COLO829 (cell line): ENCODE measurements around the gene KIF16B.
"Not testable (repeated sequence)": the region's sequence is repeated elsewhere in the genome, so short reads cannot be mapped to it uniquely, and the experiment has no call there.

Experiments used
- DNase-seq: peaks from one replicate; pipeline ENCODE4 v3.0.0; 2012; ENCODE audit warnings: low spot score

KIF16B gene

GRCh38 chr20:16595376-16595775 lies 22.1 kb upstream of the KIF16B start:
- DNase-seq = no peak

GRCh38 chr20:16590041-16590633 lies 16.9 kb upstream of the KIF16B start:
- no peak for DNase-seq

- DNase-seq = no peak
These were observed 16.4 kb upstream of the KIF16B start for GRCh38 chr20:16589623-16590022.

DNA sequence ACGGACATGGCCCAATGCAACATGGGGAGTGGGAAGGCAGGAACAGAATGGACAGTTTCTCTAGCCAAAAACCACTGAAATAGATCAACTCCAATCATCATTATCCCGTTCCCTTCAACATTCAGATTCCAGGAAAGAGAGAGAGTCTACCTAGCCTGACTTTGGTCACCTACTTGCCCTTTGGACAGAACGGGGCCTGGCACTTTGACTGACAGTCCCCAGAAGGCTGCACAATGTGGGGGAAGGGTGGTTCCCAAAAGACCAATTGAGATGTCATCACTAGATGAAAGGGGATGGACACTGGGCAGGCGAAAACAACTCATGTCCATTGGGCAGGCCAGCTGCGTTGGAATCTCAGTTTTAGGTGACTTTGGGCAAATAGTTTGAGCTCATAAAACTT lies 15.0 kb upstream of the KIF16B start:
- DNase-seq = no peak

- no peak for DNase-seq
These were observed 13.8 kb upstream of the KIF16B start for GRCh38 chr20:16587066-16587465.

GRCh38 chr20:16583474-16583873 lies 10.2 kb upstream of the KIF16B start:
- DNase-seq = no peak

DNA sequence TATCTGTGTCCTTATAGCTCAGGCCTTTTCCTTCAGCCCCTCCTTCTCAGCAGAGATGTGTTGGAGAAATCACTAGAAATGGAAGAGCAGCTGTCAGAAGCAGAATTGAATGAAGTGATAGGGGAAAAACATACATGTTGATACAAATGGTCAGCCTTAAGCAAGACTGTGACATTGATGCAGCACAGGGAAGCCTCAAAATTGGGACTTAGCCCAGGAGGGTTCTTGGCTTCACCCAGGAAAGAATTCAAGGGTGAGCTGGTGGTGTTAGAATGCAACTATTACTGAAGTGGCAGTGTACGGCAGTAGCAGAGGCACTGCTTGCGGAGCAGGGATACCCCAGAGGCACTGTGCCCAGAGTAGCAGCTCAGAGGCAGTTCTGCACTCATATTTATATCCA lies 8.0 kb upstream of the KIF16B start:
- DNase-seq = no peak

GRCh38 chr20:16580620-16581019 lies 7.4 kb upstream of the KIF16B start:
- no peak for DNase-seq

- peak; percentile 35 for DNase-seq
These were observed 6.9 kb upstream of the KIF16B start for GRCh38 chr20:16580147-16580546.

DNA sequence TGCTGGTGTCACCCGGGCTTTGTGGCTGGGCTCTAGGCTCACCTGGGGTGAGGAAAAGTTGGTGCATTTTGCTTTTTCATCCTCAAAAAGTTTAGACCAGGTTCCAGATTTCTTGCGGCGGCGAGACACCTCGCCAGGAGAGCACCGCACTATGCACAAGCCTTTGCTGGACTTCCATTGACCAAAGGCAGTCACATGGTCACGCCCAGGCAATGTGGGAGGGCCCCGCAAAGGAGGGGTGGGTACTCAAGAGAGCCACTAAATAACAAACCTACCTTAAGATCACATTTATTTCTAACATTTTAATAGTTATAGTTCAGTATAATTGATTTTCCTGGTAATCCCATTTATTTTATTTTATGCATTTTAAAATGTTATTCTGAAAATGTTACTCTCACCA lies 3.0 kb upstream of the KIF16B start:
- no peak for DNase-seq

- no peak for DNase-seq
These were observed 2.3 kb upstream of the KIF16B start for GRCh38 chr20:16575390-16576140.

- peak; percentile 99 for DNase-seq
These were observed 1.6 kb upstream of the KIF16B start for GRCh38 chr20:16574656-16575355.

DNA sequence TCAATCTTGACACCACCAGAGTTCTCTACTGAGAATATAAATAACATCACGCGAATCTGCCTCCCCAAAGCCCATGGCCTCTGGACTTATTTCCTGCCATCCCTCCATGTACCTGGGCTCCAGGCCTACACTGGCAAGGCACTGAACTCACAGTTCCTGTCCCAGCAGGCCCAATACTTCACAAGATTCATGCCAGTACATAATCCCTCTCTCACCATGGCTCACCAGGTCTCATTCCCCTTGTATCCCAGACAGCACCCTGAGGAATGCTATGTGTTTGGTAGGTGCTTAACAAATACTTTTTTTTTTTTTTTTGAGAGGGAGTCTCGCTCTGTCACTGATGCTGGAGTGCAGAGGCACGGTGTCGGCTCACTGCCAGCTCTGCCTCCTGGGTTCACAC lies 1.9 kb downstream of the KIF16B start:
- no peak for DNase-seq

DNA sequence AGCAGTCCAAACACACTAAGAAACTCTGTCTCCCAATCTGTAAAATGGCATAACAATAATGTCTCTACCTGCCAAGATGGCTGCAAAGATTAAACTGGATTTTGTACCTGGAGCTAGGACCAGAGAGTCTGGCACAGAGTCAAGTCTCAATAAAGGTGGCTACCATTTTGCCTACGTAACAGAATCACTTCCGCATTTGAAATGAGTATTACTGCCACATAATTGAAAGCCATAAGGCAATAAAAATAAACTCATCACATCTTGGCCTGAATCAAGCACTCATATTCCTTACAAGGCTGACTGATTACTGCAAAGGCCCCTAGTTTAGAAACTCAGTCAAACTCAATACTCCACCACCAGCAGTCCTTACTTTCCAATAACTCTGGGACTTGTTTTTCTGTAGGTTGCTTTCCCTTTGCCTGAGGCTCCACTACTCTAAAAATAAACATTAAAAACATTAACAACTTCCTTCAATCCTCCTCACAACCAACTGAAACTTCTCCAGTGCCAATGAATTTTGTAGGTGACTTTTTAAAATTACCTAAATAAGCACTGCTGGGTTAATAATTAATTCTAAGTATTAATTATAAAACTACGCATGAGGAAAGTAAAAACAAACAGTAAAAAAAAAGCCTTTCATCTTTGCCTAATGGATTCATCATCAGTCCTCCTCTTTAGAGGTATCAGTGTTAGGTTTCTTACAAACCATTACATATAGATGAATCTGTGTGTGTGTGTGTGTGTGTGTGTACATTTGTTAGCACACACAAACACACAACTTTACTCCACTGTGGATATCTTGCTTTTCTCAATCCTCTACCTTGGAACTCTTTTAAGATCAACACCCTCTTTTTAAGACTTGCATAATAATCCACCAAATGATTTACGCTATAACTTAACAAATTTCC lies 3.7 kb downstream of the KIF16B start:
- no peak for DNase-seq

- no peak for DNase-seq
These were observed 7.2 kb downstream of the KIF16B start for GRCh38 chr20:16566080-16566479.

DNA sequence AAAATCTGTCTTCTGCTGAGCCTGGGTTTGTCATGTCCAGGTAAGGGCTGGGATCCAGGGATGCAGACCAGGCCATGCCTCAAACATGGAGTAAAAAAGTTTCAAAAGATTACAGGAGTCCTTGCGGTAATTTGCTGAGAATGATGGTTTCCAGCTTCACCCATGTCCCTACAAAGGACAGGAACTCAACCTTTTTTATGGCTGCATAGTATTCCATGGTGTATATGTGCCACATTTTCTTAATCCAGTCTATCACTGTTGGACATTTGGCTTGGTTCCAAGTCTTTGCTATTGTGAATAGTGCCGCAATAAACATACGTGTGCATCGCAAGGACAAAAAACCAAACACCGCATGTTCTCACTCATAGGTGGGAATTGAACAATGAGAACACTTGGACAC lies 9.2 kb downstream of the KIF16B start:
- not testable (repeated sequence) for DNase-seq

DNA sequence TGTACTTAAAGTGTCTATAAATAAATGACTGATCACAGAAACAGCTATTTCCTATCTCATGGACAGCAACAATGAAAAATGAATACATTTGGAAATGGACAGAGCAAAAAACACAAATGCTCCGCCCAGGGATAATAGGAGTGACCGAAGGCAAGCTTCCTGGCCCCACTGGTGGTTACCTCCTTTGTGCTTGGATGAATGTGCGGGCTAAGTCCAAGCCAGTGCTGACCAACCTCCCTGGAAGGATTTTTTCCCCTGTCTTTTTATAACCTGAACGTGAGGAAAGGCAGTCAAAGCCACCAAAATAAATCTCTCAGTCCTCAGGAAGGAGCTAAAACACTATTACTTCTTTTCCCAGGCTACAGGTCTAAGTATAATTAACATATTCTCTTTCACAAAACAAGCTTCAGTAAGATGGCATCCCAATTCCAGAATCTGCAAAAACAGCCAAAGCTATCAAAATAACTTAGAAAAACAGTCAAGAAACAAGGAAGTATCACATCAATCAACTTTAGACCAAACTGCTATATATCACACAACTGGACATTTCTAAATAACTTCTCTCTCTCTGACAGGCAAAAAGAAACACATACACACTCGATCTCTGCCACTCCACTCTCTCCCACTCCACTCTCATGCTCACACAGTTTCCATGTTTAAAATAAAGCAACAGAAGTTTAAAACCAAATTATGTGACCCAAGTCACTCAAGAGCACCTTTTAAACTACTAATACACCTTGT lies 10.0 kb downstream of the KIF16B start:
- no peak for DNase-seq

DNA sequence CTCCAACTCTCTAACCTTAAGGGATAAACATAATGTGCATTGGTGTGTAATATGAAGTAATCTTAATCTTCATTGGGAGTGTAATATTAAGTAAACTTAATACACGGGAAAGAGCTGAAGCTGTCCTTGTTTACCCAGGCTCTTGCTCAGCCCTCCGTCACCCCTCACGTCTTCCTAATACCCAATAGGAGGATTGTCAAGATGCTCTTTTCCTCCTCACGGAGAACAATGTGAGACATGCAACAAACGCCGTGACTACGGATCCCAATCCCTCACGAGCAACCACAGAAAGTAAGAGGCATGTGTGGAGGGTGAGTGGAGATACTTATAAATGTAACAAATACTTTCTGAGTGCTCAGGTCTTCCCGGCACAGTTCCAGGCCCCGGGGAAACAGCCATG lies 11.0 kb downstream of the KIF16B start:
- DNase-seq = no peak

GRCh38 chr20:16560661-16561060 lies 12.6 kb downstream of the KIF16B start:
- no peak for DNase-seq

DNA sequence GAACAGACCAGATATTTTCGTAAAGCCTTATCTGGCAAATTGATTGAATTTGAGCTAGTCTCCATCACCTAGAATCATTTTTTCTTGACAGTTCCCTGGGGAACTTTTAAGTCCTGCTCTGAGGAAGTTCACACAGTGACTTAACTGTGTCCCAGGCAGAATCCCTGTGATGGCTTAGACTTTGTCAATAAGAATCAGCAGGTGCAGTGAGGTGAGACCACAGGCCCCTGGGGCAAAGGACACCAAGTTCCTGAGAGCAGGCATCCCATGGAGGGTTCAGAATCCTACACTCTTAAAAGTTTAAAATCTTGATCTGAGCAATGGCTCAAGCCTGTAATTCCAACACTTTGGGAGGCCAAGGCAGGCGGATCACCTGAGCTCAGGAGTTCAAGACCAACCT lies 13.0 kb downstream of the KIF16B start:
- no peak for DNase-seq

DNA sequence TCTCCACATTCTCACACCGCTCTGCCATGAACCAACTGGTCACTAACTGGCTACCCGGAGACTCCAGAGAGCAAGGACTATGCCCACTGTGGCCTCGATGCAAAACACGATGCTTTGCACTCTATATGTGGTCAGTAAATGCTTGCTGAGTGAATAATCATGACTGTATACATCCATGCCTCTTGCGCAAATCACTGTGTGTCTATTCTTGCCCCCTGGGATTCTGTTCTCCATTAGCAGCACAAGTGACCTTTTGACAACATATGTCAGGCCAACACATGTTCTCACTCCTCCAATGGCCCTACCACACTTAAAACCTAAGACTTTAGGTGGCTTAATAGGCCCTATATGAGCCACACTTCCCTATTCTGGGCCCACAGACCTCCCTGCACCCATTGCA lies 16.9 kb downstream of the KIF16B start:
- no peak for DNase-seq

DNA sequence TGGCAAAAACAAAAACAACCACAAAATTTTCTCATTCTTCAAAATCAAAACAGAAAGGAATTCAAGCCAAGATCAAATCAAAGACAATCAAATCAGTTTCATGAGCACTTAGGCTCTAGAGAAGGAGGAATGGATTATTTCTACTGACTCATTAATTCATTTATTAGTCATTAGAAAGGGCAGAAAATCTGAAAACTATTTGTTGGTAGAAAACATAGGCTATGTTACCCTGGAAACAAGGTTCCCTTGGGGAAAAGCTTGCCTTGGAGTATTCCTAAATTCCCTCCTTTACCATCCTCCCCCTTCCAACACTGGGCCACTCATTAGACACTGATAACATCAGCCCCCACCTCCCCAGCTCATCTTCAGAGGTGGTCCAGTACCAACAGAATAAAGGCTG lies 17.5 kb downstream of the KIF16B start:
- DNase-seq = no peak
